ENCODE results near the gene C6orf141. TPM values are rescaled to one million over a fixed set of nuclear protein-coding genes. Genes with fewer than 3 reads are reported as not detected.

C6orf141 gene
- total RNA-seq = 13.3 and 14.0 TPM in 2 replicates

DNA sequence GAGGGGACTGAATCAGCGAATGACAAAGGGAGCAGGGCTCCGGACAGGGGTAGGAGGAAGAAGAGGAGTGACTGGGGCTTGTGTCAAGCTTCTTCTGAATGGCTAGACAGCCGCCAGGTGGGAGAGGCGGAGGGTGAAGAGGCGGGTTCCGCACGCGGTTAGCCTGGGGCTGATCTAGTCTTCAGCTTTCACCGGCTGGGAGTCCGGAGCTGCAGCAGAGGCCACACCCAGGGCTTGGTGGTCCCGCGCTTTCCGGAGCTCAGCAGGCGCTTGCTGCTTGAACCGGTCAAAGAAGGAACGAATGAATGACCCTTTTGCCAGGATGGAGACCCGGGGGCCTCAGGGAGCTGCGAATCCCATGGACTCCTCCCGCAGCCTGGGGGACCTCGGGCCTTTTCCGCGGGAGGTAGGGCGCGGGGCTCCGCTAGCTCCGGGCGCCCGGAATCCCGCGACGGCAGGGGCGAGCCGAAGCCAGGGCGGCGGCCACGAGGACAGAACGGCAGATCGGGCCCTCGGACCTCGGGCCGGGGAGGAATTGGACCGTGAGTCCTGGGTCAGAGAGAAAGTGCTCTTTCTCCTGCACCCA is at the start of gene C6orf141:
Gene C6orf141 (plus strand): TSS at position 177 of the 586 bp plus-strand sequence. CDS start 125 bp downstream, at position 302.

Other genes with a start within 250 kb of the C6orf141 start
- gene MMUT, start 87.4 kb upstream of the C6orf141 start, total RNA-seq = 5.5 and 8.0 TPM in 2 replicates
- gene CENPQ, start 87.3 kb upstream of the C6orf141 start, total RNA-seq = 7.5 and 10.5 TPM in 2 replicates
- not detected in 2 replicates for gene GLYATL3, start 50.7 kb upstream of the C6orf141 start, total RNA-seq
- gene RHAG, start 86.2 kb downstream of the C6orf141 start, total RNA-seq = not detected in 2 replicates
- not detected in 2 replicates for gene CRISP2, start 162.9 kb downstream of the C6orf141 start, total RNA-seq
- gene CRISP3, start 193.7 kb downstream of the C6orf141 start, total RNA-seq = 0.09 and 0.35 TPM in 2 replicates
- not detected in 2 replicates for gene PGK2, start 236.6 kb downstream of the C6orf141 start, total RNA-seq

Measured in airway epithelial cell (primary cell).